Mesenchymal stem cell (in vitro differentiated cells and primary cell): ENCODE data around the gene RAET1G.
A peak's percentile ranks its signal among the peaks of the same experiment; 100 is the strongest.

Experiments used
- DNase-seq: peaks from one replicate; pipeline ENCODE4 v3.0.0-alpha.2; 2013
- H2AFZ ChIP-seq: one replicate; pipeline ENCODE4 v1.6.1; 2013; ENCODE audit warnings: low read depth, mild to moderate bottlenecking, control low read depth, inconsistent platforms, low read length, moderate library complexity
- H2AK5ac ChIP-seq: 2 replicates; pipeline ENCODE4 v1.6.1; 2013; ENCODE audit warnings: low read length, moderate library complexity, mild to moderate bottlenecking, inconsistent platforms; ENCODE audit not compliant: severe bottlenecking
- H2BK120ac ChIP-seq: one replicate; pipeline ENCODE4 v1.6.1; 2013; ENCODE audit warnings: low read depth, mild to moderate bottlenecking, inconsistent platforms, low read length, moderate library complexity
- H2BK12ac ChIP-seq, 2 experiments: one replicate each; pipeline ENCODE4 v1.6.1; 2013; ENCODE audit warnings: inconsistent platforms in 2 of 2, low read length in 2 of 2, mild to moderate bottlenecking in 2 of 2, moderate library complexity in 2 of 2, control low read depth in 1 of 2
- H2BK15ac ChIP-seq: one replicate; pipeline ENCODE4 v1.6.1; 2013; ENCODE audit warnings: mild to moderate bottlenecking, low read depth, inconsistent platforms; ENCODE audit not compliant: poor library complexity, severe bottlenecking
- H2BK5ac ChIP-seq: 2 replicates; pipeline ENCODE4 v1.6.1; 2013; ENCODE audit warnings: low read depth, mild to moderate bottlenecking, low read length, control low read depth, inconsistent platforms; ENCODE audit not compliant: poor library complexity, severe bottlenecking
- H3K14ac ChIP-seq, 2 experiments: one replicate each; pipeline ENCODE4 v1.6.1; 2013; ENCODE audit warnings: inconsistent platforms in 2 of 2, low read length in 2 of 2, control low read depth in 1 of 2, mild to moderate bottlenecking in 1 of 2, moderate library complexity in 1 of 2
- H3K18ac ChIP-seq, 2 experiments: one replicate each; pipeline ENCODE4 v1.6.1; 2013; ENCODE audit warnings: inconsistent platforms in 2 of 2, low read length in 2 of 2, control low read depth in 1 of 2, low read depth in 1 of 2, mild to moderate bottlenecking in 1 of 2
- H3K23ac ChIP-seq, 2 experiments: one replicate each; pipeline ENCODE4 v1.6.1; 2013; ENCODE audit warnings: inconsistent platforms in 2 of 2, low read length in 2 of 2, mild to moderate bottlenecking in 2 of 2, moderate library complexity in 2 of 2, control low read depth in 1 of 2
- H3K27ac ChIP-seq: 2 replicates; pipeline ENCODE4 v1.5.1; 2013; ENCODE audit warnings: mild to moderate bottlenecking, moderate library complexity, low read length, control low read depth, inconsistent platforms; ENCODE audit not compliant: poor library complexity, severe bottlenecking
- H3K27me3 ChIP-seq, 2 experiments: 2 replicates each; pipeline versions ENCODE4 v1.6.1 to v1.7.0; 2013; ENCODE audit warnings: low read length in 2 of 2, mild to moderate bottlenecking in 2 of 2, moderate library complexity in 2 of 2, control low read depth in 1 of 2, inconsistent platforms in 1 of 2; ENCODE audit not compliant: control insufficient read depth in 1 of 2, insufficient read depth in 1 of 2
- H3K36me3 ChIP-seq, 2 experiments: 2 replicates each; pipeline versions ENCODE4 v1.6.1 to v1.7.0; 2013; ENCODE audit warnings: low read length in 2 of 2, control low read depth in 1 of 2, inconsistent platforms in 1 of 2, low read depth in 1 of 2, mild to moderate bottlenecking in 1 of 2; ENCODE audit not compliant: insufficient read depth in 2 of 2, control insufficient read depth in 1 of 2
- H3K4ac ChIP-seq, 2 experiments: one replicate each; pipeline ENCODE4 v1.6.1; 2013; ENCODE audit warnings: inconsistent platforms in 2 of 2, low read length in 2 of 2, mild to moderate bottlenecking in 2 of 2, moderate library complexity in 2 of 2, control low read depth in 1 of 2, low read depth in 1 of 2
- H3K4me1 ChIP-seq: 2 replicates; pipeline ENCODE4 v1.6.1; 2013; ENCODE audit warnings: low read depth, low read length, control low read depth; ENCODE audit not compliant: control insufficient read depth, insufficient read depth
- H3K4me2 ChIP-seq: 2 replicates; pipeline ENCODE4 v1.6.1; 2013; ENCODE audit warnings: low read length, mild to moderate bottlenecking, inconsistent platforms; ENCODE audit not compliant: poor library complexity, severe bottlenecking
- H3K4me3 ChIP-seq, 2 experiments: 2 replicates each; pipeline versions ENCODE4 v1.5.1 to v1.7.0; 2013; ENCODE audit warnings: low read length in 2 of 2, mild to moderate bottlenecking in 2 of 2, control low read depth in 1 of 2, low read depth in 1 of 2; ENCODE audit not compliant: insufficient read depth in 1 of 2
- H3K79me1 ChIP-seq: replicated peaks from 2 replicates; pipeline ENCODE4 v1.6.1; 2013; ENCODE audit warnings: mild to moderate bottlenecking, control low read depth, low read length, inconsistent platforms; ENCODE audit not compliant: poor library complexity, severe bottlenecking
- H3K9ac ChIP-seq: 2 replicates; pipeline ENCODE4 v1.7.0; 2013; ENCODE audit warnings: mild to moderate bottlenecking, low read length, moderate library complexity
- H3K9me3 ChIP-seq: 2 replicates; pipeline ENCODE4 v1.7.0; 2013; ENCODE audit warnings: mild to moderate bottlenecking, low read length; ENCODE audit not compliant: control insufficient read depth
- H4K8ac ChIP-seq: one replicate; pipeline ENCODE4 v1.6.1; 2013; ENCODE audit warnings: inconsistent platforms, mild to moderate bottlenecking, low read length, moderate library complexity
- H4K91ac ChIP-seq: one replicate; pipeline ENCODE4 v1.6.1; 2013; ENCODE audit warnings: mild to moderate bottlenecking, low read length, inconsistent platforms
- WGBS: methylation state at CpG from one replicate; pipeline ENCODE4 v1.1.7; 2013; ENCODE audit warnings: mixed read lengths; 5-methylcytosine and 5-hydroxymethylcytosine counted together

The RAET1G gene

DNA sequence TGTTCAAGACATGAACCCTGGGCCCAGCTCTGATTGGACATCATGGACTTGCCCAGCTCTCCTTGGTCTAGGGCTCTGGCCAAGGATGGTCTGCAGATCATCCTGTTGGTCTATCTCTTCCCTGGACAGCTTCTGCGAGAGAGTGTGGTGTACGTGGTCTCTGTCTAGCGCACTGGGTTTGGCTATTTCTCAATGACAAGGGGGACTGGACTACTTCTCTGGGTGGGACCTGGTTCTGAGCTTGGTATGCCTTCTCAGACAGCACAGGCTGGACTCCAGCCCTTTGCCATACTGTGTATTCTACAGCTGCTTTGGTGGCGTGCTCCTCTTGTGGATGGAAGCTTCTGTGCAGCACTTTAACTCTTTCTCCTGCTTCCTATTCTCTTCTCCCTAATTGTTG lies 16.5 kb downstream of the RAET1G start:
- no peaks in the 10 kb centered on the region for H3K79me1 ChIP-seq
- H3K4me2 ChIP-seq, result no peak overlapping the region
- H2AFZ ChIP-seq, result no peak overlapping the region
- H2AK5ac ChIP-seq, result no peak overlapping the region
- no peak for DNase-seq
- no peak overlapping the region for H3K14ac ChIP-seq
- H4K91ac ChIP-seq, result no peak overlapping the region
- H3K18ac ChIP-seq, result no peak overlapping the region
- H3K4me1 ChIP-seq, result no peaks in the 10 kb centered on the region
- no peaks in the 10 kb centered on the region for H3K36me3 ChIP-seq
- H3K27ac ChIP-seq, result no peak overlapping the region
- no peaks in the 10 kb centered on the region for H3K9me3 ChIP-seq
- H2BK5ac ChIP-seq, result no peak overlapping the region
- H3K23ac ChIP-seq, result no peak overlapping the region
- no peak overlapping the region for H3K4me3 ChIP-seq
- no peak overlapping the region for H4K8ac ChIP-seq
- no peak overlapping the region for H2BK15ac ChIP-seq
- peaks cover 0 to 34% of the 10 kb centered on the region in 2 experiments for H3K27me3 ChIP-seq
- WGBS, result 92% methylated on average over 4 of the region's 4 CpGs
- H2BK12ac ChIP-seq, result no peak overlapping the region
- H3K4ac ChIP-seq, result no peak overlapping the region
- H2BK120ac ChIP-seq, result no peak overlapping the region
- H3K9ac ChIP-seq, result no peak overlapping the region

GRCh38 chr6:149905911-149906371 lies 17.0 kb downstream of the RAET1G start:
- no peak for DNase-seq
- H2AK5ac ChIP-seq, result no peak overlapping the region
- peaks cover 0 to 37% of the 10 kb centered on the region in 2 experiments for H3K27me3 ChIP-seq
- H2BK12ac ChIP-seq, result no peak overlapping the region
- H3K4me2 ChIP-seq, result no peak overlapping the region
- WGBS, result 83% methylated on average over 6 of the region's 6 CpGs
- H3K9me3 ChIP-seq, result no peaks in the 10 kb centered on the region
- no peak overlapping the region for H2BK5ac ChIP-seq
- no peak overlapping the region for H2AFZ ChIP-seq
- H4K91ac ChIP-seq, result no peak overlapping the region
- no peak overlapping the region for H2BK15ac ChIP-seq
- no peak overlapping the region for H4K8ac ChIP-seq
- H3K4me3 ChIP-seq, result no peak overlapping the region
- H3K9ac ChIP-seq, result no peak overlapping the region
- no peaks in the 10 kb centered on the region for H3K4me1 ChIP-seq
- H3K23ac ChIP-seq, result peak overlapping the region in 1 of 2 experiments; percentile 56
- H3K79me1 ChIP-seq, result no peaks in the 10 kb centered on the region
- H3K4ac ChIP-seq, result no peak overlapping the region
- H2BK120ac ChIP-seq, result no peak overlapping the region
- no peak overlapping the region for H3K18ac ChIP-seq
- no peak overlapping the region for H3K14ac ChIP-seq
- H3K36me3 ChIP-seq, result no peaks in the 10 kb centered on the region
- no peak overlapping the region for H3K27ac ChIP-seq

DNA sequence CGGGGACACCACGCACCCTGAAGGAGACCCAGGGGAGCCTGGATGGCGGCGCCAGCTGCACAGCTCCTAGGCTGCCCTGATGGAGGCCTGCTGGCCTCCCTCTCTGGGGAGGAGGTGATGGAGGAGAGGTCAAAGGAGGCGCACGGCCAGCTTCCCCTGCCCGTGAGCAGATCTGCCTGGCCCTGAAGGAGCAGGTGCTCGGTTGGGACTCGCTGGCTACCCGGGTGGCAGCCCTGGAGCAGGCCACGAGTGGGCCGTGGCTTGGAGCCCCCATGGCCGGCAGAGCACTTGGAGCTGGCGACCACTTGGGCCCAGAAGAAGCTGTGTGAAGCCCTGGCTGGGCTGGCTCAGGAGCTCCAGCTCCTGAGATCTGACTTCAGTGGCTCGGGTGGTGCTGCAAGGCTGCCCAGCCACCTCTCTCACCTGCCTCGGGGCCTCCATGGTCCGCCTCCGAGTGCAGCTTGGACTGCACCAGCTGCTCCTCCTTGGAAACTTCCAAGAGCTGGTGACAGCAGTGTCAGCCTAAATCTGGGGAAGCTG lies 17.5 kb downstream of the RAET1G start:
- Histone ChIP-seq H2BK5ac (no peak overlapping the region), H4K8ac (no peak overlapping the region), H3K4me2 (no peak overlapping the region), H3K4ac (no peak overlapping the region), H3K4me1 (no peaks in the 10 kb centered on the region), H3K9me3 (no peaks in the 10 kb centered on the region), H3K23ac (peak overlapping the region in 1 of 2 experiments; percentile 56), H3K27ac (no peak overlapping the region), H3K14ac (no peak overlapping the region), H2BK12ac (no peak overlapping the region), H2BK15ac (no peak overlapping the region), H3K18ac (no peak overlapping the region), H2AFZ (no peak overlapping the region), H2AK5ac (no peak overlapping the region), H3K27me3 (peaks cover 0 to 37% of the 10 kb centered on the region in 2 experiments), H3K4me3 (no peak overlapping the region), H3K79me1 (no peaks in the 10 kb centered on the region), H3K36me3 (no peaks in the 10 kb centered on the region), H2BK120ac (no peak overlapping the region), H4K91ac (no peak overlapping the region), H3K9ac (no peak overlapping the region)
- DNase-seq, result no peak
- 92% methylated on average over 18 of the region's 18 CpGs for WGBS

GRCh38 chr6:149904661-149905370 lies 18.1 kb downstream of the RAET1G start:
- H3K9ac ChIP-seq, result no peak overlapping the region
- no peak overlapping the region for H2BK5ac ChIP-seq
- H3K18ac ChIP-seq, result no peak overlapping the region
- WGBS, result 91% methylated on average over 13 of the region's 13 CpGs
- H3K27ac ChIP-seq, result no peak overlapping the region
- H3K4me1 ChIP-seq, result no peaks in the 10 kb centered on the region
- no peak overlapping the region for H3K4me2 ChIP-seq
- H3K4me3 ChIP-seq, result no peak overlapping the region
- peaks cover 0 to 43% of the 10 kb centered on the region in 2 experiments for H3K27me3 ChIP-seq
- H3K36me3 ChIP-seq, result no peaks in the 10 kb centered on the region
- DNase-seq, result no peak
- no peak overlapping the region for H4K8ac ChIP-seq
- H4K91ac ChIP-seq, result no peak overlapping the region
- H3K79me1 ChIP-seq, result no peaks in the 10 kb centered on the region
- H2BK15ac ChIP-seq, result no peak overlapping the region
- no peak overlapping the region for H3K23ac ChIP-seq
- no peak overlapping the region for H2BK120ac ChIP-seq
- no peak overlapping the region for H2BK12ac ChIP-seq
- H3K9me3 ChIP-seq, result no peaks in the 10 kb centered on the region
- H3K14ac ChIP-seq, result no peak overlapping the region
- no peak overlapping the region for H2AK5ac ChIP-seq
- H3K4ac ChIP-seq, result no peak overlapping the region
- no peak overlapping the region for H2AFZ ChIP-seq
